ENCODE data around the gene ZBED5.

DNA sequence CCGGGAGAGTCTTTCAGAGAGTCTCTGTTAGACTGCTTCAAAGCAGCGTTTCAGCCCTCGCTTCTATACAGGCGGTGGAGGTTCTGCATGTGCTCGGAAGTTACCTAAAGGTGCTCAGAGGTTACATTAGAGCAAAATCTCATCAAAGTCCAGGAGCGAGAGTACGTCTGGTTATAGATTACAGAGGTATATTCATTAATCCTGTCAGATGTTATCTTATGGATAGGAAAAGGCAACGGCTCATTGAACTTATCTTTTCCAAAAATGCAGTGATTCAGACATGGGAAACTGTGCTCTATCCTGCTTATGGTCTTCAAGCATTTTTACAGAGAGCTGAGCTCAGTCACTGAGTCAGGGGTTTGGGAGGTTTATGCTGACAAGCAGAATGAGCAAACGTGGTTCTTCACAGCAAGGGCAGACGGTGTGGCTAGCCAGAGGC lies 9.1 kb upstream of the ZBED5 start:
- TF ChIP-seq, protein P1, sequence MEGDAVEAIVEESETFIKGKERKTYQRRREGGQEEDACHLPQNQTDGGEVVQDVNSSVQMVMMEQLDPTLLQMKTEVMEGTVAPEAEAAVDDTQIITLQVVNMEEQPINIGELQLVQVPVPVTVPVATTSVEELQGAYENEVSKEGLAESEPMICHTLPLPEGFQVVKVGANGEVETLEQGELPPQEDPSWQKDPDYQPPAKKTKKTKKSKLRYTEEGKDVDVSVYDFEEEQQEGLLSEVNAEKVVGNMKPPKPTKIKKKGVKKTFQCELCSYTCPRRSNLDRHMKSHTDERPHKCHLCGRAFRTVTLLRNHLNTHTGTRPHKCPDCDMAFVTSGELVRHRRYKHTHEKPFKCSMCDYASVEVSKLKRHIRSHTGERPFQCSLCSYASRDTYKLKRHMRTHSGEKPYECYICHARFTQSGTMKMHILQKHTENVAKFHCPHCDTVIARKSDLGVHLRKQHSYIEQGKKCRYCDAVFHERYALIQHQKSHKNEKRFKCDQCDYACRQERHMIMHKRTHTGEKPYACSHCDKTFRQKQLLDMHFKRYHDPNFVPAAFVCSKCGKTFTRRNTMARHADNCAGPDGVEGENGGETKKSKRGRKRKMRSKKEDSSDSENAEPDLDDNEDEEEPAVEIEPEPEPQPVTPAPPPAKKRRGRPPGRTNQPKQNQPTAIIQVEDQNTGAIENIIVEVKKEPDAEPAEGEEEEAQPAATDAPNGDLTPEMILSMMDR (IDR thresholded peaks at IDR 0.05): no peak
- TF ChIP-seq POLR2A (IDR thresholded peaks at IDR 0.05) (no peak), POLR2AphosphoS5 (IDR thresholded peaks at IDR 0.05) (no peak)

Measured in stomach (tissue), 4 donors.